HepG2 (cell line): Measurements from ENCODE around the gene RASIP1. TPM values are rescaled to one million over a fixed set of nuclear protein-coding genes. Genes with fewer than 3 reads are reported as not detected.

Experiments
- CREB1 ChIP-seq, 2 experiments: fragments of 450-650 bp in 1 of 2; IDR thresholded peaks; 2 replicates each; pipeline ENCODE4 v1.6.1; 2016 to 2017; ENCODE audit warnings: control low read depth in 1 of 2, mild to moderate bottlenecking in 1 of 2, missing compliant biosample characterization in 1 of 2, missing genetic modification characterization in 1 of 2
- HNF4A ChIP-seq: sonication (generic); formaldehyde crosslinking; IDR thresholded peaks from 2 replicates; pipeline ENCODE4 v1.4.0; 2020; ENCODE audit warnings: missing genetic modification reagents
- KDM6A ChIP-seq: IDR thresholded peaks from 2 replicates; pipeline ENCODE4 v1.6.1; 2016; ENCODE audit warnings: low read depth
- KLF12 ChIP-seq: sonication (generic); formaldehyde crosslinking; IDR thresholded peaks from 2 replicates; pipeline ENCODE4 v1.4.0; 2020; ENCODE audit warnings: missing genetic modification reagents, borderline replicate concordance
- SNAPC2 ChIP-seq: sonication (generic); formaldehyde crosslinking; IDR thresholded peaks from 2 replicates; pipeline ENCODE4 v1.8.1; 2022; ENCODE audit warnings: mild to moderate bottlenecking, missing genetic modification reagents
- SOX13 ChIP-seq, 3 experiments: fragments of 450-650 bp in 1 of 3; sonication (generic) in 1 of 3; formaldehyde crosslinking in 1 of 3; IDR thresholded peaks in 2 of 3; conservative IDR thresholded peaks in 1 of 3; 2 replicates each; pipeline versions ENCODE4 v1.5.0 to v1.6.1; 2016 to 2020; ENCODE audit warnings: antibody characterized with exemption in 1 of 3, mild to moderate bottlenecking in 1 of 3, missing compliant biosample characterization in 1 of 3, missing genetic modification reagents in 1 of 3, moderate library complexity in 1 of 3
- TERF1 ChIP-seq: sonication (generic); formaldehyde crosslinking; IDR thresholded peaks from 2 replicates; pipeline ENCODE4 v1.8.0; 2022; ENCODE audit warnings: mild to moderate bottlenecking, missing genetic modification reagents, moderate library complexity
- ZFP90 ChIP-seq: sonication (generic); formaldehyde crosslinking; IDR thresholded peaks from 2 replicates; pipeline ENCODE4 v1.8.0; 2022; ENCODE audit warnings: missing genetic modification reagents, mild to moderate bottlenecking, inconsistent platforms, borderline replicate concordance
- ZFY ChIP-seq: sonication (generic); formaldehyde crosslinking; IDR thresholded peaks from 2 replicates; pipeline ENCODE4 v1.4.0; 2020; ENCODE audit warnings: missing genetic modification reagents
- ZKSCAN1 ChIP-seq: fragments of 150-350 bp; IDR thresholded peaks from 2 replicates; pipeline ENCODE4 v1.6.1; 2014; ENCODE audit warnings: low read length
- ZNF510 ChIP-seq: sonication (generic); formaldehyde crosslinking; IDR thresholded peaks from 2 replicates; pipeline ENCODE4 v1.4.0; 2020; ENCODE audit warnings: low read depth, mild to moderate bottlenecking, missing genetic modification reagents
- ZNF572 ChIP-seq: sonication (generic); formaldehyde crosslinking; IDR thresholded peaks from 2 replicates; pipeline ENCODE4 v1.5.1; 2020; ENCODE audit warnings: mild to moderate bottlenecking, missing genetic modification reagents
- ZNF644 ChIP-seq: IDR thresholded peaks from 2 replicates; pipeline ENCODE4 v1.6.1; 2016; ENCODE audit warnings: low read depth
- ZNF672 ChIP-seq: sonication (generic); formaldehyde crosslinking; IDR thresholded peaks from 2 replicates; pipeline ENCODE4 v1.8.1; 2022; ENCODE audit warnings: missing genetic modification reagents
- ZNF772 ChIP-seq: sonication (generic); formaldehyde crosslinking; IDR thresholded peaks from 2 replicates; pipeline ENCODE4 v1.5.0; 2020; ENCODE audit warnings: mild to moderate bottlenecking, missing genetic modification reagents
- ZNF784 ChIP-seq: sonication (generic); formaldehyde crosslinking; IDR thresholded peaks from 2 replicates; pipeline ENCODE4 v1.5.1; 2020; ENCODE audit warnings: missing genetic modification reagents, mild to moderate bottlenecking, borderline replicate concordance
- polyA plus RNA-seq, 8 experiments: library from polyadenylated mRNA; depleted of rRNA in 3 of 8; stranded (reverse) in 7 of 8; unstranded in 1 of 8; fragments of >200 nt; fragmentation: Illumina TruSeq in 4 of 8; extraction: Trizol in 4 of 8; gene quantifications; 2 replicates each; pipeline versions ENCODE4 v1.2.1 to v1.2.3, GENCODE V29; 2011 to 2016; ENCODE audit warnings: low read depth in 4 of 8, missing spikeins in 1 of 8, mixed read lengths in 1 of 8; ENCODE audit not compliant: insufficient read depth in 1 of 8
- total RNA-seq, 5 experiments: library from RNA; depleted of rRNA; stranded (reverse); fragments of >200 nt; fragmentation: Illumina TruSeq; extraction: Trizol; gene quantifications; 2 replicates each; pipeline ENCODE4 v1.2.3, GENCODE V29; 2016; ENCODE audit warnings: low read depth in 1 of 5
- TF ChIP-seq, protein P1 (sequence below): sonication (generic); formaldehyde crosslinking; IDR thresholded peaks from 2 replicates; pipeline ENCODE4 v1.4.0; 2020; ENCODE audit warnings: missing genetic modification reagents
- TF ChIP-seq, protein P2 (sequence below): sonication (generic); formaldehyde crosslinking; IDR thresholded peaks from 2 replicates; pipeline ENCODE4 v1.4.0; 2020; ENCODE audit warnings: low read depth, mild to moderate bottlenecking, missing genetic modification reagents
- TF ChIP-seq, protein P3 (sequence below): sonication (generic); formaldehyde crosslinking; conservative IDR thresholded peaks from 2 replicates; pipeline ENCODE4 v1.4.0; 2020; ENCODE audit warnings: missing genetic modification reagents

Gene RASIP1
- total and polyA plus RNA-seq, 2 of the 13 experiments (the other 11 are each of a cell fraction or from before 2014, with no cell fraction given), result 0.44 to 0.58 TPM

DNA sequence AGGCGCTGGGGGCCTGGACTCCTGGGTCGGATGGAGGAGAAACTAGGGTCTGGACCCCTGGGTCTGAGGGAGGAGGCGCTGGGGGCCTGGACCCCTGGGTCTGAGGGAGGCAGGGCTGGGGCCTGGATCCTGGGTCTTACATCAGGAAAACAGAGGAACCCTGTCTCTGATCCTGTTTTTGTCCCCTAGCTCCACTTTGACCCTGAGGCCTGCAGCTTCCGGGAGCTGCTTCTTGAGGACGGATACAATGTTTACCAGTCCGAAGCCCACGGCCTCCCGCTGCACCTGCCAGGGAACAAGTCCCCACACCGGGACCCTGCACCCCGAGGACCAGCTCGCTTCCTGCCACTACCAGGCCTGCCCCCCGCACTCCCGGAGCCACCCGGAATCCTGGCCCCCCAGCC is 17.3 kb upstream of the RASIP1 start (continued):
- no peak for TF ChIP-seq ZNF784 (CRISPR knock-in tag)
- TF ChIP-seq ZFY (CRISPR knock-in tag), result peak; percentile 77
- TF ChIP-seq SOX13 (IDR thresholded peaks at IDR 0.05), result no peak
- TF ChIP-seq SOX13 (CRISPR knock-in tag; conservative IDR thresholded peaks at IDR 0.05 in 1 of 2, IDR thresholded peaks at IDR 0.05 in 1 of 2), result no peak
- TF ChIP-seq ZNF772 (CRISPR knock-in tag), result no peak
- no peak for TF ChIP-seq ZKSCAN1
- no peak for TF ChIP-seq ZFP90 (CRISPR knock-in tag)
- TF ChIP-seq ZNF510, result no peak
- TF ChIP-seq, protein P1, sequence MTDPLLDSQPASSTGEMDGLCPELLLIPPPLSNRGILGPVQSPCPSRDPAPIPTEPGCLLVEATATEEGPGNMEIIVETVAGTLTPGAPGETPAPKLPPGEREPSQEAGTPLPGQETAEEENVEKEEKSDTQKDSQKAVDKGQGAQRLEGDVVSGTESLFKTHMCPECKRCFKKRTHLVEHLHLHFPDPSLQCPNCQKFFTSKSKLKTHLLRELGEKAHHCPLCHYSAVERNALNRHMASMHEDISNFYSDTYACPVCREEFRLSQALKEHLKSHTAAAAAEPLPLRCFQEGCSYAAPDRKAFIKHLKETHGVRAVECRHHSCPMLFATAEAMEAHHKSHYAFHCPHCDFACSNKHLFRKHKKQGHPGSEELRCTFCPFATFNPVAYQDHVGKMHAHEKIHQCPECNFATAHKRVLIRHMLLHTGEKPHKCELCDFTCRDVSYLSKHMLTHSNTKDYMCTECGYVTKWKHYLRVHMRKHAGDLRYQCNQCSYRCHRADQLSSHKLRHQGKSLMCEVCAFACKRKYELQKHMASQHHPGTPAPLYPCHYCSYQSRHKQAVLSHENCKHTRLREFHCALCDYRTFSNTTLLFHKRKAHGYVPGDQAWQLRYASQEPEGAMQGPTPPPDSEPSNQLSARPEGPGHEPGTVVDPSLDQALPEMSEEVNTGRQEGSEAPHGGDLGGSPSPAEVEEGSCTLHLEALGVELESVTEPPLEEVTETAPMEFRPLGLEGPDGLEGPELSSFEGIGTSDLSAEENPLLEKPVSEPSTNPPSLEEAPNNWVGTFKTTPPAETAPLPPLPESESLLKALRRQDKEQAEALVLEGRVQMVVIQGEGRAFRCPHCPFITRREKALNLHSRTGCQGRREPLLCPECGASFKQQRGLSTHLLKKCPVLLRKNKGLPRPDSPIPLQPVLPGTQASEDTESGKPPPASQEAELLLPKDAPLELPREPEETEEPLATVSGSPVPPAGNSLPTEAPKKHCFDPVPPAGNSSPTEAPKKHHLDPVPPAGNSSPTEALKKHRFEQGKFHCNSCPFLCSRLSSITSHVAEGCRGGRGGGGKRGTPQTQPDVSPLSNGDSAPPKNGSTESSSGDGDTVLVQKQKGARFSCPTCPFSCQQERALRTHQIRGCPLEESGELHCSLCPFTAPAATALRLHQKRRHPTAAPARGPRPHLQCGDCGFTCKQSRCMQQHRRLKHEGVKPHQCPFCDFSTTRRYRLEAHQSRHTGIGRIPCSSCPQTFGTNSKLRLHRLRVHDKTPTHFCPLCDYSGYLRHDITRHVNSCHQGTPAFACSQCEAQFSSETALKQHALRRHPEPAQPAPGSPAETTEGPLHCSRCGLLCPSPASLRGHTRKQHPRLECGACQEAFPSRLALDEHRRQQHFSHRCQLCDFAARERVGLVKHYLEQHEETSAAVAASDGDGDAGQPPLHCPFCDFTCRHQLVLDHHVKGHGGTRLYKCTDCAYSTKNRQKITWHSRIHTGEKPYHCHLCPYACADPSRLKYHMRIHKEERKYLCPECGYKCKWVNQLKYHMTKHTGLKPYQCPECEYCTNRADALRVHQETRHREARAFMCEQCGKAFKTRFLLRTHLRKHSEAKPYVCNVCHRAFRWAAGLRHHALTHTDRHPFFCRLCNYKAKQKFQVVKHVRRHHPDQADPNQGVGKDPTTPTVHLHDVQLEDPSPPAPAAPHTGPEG (CRISPR knock-in tag), result no peak
- TF ChIP-seq KLF12 (CRISPR knock-in tag), result no peak
- peak; percentile 67 for TF ChIP-seq HNF4A (CRISPR knock-in tag)
- no peak for TF ChIP-seq ZNF572 (CRISPR knock-in tag)
- peak; percentile 37; the same call in 1 of the 2 replicates for TF ChIP-seq KDM6A
- no peak for TF ChIP-seq ZNF672 (CRISPR knock-in tag)
- TF ChIP-seq, protein P2, sequence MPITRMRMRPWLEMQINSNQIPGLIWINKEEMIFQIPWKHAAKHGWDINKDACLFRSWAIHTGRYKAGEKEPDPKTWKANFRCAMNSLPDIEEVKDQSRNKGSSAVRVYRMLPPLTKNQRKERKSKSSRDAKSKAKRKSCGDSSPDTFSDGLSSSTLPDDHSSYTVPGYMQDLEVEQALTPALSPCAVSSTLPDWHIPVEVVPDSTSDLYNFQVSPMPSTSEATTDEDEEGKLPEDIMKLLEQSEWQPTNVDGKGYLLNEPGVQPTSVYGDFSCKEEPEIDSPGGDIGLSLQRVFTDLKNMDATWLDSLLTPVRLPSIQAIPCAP (CRISPR knock-in tag), result no peak
- TF ChIP-seq CREB1 (IDR thresholded peaks at IDR 0.05), result no peak
- no peak for TF ChIP-seq CREB1 (CRISPR knock-in tag; IDR thresholded peaks at IDR 0.05)
- TF ChIP-seq SNAPC2 (CRISPR knock-in tag), result no peak
- no peak for TF ChIP-seq TERF1 (CRISPR knock-in tag)
- no peak for TF ChIP-seq ZNF644 (CRISPR knock-in tag)
- TF ChIP-seq, protein P3, sequence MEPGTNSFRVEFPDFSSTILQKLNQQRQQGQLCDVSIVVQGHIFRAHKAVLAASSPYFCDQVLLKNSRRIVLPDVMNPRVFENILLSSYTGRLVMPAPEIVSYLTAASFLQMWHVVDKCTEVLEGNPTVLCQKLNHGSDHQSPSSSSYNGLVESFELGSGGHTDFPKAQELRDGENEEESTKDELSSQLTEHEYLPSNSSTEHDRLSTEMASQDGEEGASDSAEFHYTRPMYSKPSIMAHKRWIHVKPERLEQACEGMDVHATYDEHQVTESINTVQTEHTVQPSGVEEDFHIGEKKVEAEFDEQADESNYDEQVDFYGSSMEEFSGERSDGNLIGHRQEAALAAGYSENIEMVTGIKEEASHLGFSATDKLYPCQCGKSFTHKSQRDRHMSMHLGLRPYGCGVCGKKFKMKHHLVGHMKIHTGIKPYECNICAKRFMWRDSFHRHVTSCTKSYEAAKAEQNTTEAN, result 0 out of 2 replicates have a peak, but pooled peaks have one; percentile 55
